ENCODE results near the gene LAPTM5.

DNA sequence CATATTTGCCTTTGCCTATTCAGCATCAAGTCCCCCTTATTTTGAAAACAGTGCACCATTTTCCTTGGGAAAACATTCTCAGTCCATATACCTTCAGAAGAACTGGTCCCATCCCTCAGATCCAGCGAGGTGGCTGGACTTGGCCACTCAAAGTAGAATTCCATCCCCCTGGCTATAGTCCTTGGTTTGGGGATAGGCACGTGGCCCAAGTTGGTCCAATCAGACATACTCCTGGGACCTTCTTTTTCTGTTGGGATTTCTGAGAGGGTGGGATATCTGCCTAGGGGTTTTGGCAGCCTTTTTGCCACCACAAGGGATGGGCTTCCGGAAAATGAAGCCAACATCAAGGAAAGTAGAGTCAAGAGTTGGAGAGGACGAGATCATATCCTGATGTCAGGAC is 23.5 kb downstream of the LAPTM5 start:
- TF ChIP-seq SP1 (IDR thresholded peaks at IDR 0.05; ENCODE audit: low read depth, low read length) (no peak), SREBF2 (IDR thresholded peaks at IDR 0.05; ENCODE audit: low read length) (no peak), RFX5 (IDR thresholded peaks at IDR 0.05; ENCODE audit: low read depth, low read length) (no peak), SUZ12 (IDR thresholded peaks at IDR 0.05; ENCODE audit: unreplicated experiment) (no peak), NFXL1 (IDR thresholded peaks at IDR 0.05; ENCODE audit: borderline replicate concordance) (no peak), KDM1A (IDR thresholded peaks at IDR 0.05; ENCODE audit: borderline replicate concordance) (no peak), RUNX3 (IDR thresholded peaks at IDR 0.05; ENCODE audit: low read length) (no peak)
- TF ChIP-seq, protein P1, sequence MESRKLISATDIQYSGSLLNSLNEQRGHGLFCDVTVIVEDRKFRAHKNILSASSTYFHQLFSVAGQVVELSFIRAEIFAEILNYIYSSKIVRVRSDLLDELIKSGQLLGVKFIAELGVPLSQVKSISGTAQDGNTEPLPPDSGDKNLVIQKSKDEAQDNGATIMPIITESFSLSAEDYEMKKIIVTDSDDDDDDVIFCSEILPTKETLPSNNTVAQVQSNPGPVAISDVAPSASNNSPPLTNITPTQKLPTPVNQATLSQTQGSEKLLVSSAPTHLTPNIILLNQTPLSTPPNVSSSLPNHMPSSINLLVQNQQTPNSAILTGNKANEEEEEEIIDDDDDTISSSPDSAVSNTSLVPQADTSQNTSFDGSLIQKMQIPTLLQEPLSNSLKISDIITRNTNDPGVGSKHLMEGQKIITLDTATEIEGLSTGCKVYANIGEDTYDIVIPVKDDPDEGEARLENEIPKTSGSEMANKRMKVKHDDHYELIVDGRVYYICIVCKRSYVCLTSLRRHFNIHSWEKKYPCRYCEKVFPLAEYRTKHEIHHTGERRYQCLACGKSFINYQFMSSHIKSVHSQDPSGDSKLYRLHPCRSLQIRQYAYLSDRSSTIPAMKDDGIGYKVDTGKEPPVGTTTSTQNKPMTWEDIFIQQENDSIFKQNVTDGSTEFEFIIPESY (IDR thresholded peaks at IDR 0.05) = no peak
- TF ChIP-seq, protein P2, sequence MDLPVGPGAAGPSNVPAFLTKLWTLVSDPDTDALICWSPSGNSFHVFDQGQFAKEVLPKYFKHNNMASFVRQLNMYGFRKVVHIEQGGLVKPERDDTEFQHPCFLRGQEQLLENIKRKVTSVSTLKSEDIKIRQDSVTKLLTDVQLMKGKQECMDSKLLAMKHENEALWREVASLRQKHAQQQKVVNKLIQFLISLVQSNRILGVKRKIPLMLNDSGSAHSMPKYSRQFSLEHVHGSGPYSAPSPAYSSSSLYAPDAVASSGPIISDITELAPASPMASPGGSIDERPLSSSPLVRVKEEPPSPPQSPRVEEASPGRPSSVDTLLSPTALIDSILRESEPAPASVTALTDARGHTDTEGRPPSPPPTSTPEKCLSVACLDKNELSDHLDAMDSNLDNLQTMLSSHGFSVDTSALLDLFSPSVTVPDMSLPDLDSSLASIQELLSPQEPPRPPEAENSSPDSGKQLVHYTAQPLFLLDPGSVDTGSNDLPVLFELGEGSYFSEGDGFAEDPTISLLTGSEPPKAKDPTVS (IDR thresholded peaks at IDR 0.05; ENCODE audit: low read depth, low read length) = no peak
- TF ChIP-seq, protein P3, sequence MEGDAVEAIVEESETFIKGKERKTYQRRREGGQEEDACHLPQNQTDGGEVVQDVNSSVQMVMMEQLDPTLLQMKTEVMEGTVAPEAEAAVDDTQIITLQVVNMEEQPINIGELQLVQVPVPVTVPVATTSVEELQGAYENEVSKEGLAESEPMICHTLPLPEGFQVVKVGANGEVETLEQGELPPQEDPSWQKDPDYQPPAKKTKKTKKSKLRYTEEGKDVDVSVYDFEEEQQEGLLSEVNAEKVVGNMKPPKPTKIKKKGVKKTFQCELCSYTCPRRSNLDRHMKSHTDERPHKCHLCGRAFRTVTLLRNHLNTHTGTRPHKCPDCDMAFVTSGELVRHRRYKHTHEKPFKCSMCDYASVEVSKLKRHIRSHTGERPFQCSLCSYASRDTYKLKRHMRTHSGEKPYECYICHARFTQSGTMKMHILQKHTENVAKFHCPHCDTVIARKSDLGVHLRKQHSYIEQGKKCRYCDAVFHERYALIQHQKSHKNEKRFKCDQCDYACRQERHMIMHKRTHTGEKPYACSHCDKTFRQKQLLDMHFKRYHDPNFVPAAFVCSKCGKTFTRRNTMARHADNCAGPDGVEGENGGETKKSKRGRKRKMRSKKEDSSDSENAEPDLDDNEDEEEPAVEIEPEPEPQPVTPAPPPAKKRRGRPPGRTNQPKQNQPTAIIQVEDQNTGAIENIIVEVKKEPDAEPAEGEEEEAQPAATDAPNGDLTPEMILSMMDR (IDR thresholded peaks at IDR 0.05 in 2 of 3, conservative IDR thresholded peaks at IDR 0.05 in 1 of 3; ENCODE audit: control insufficient read depth in 2 of 3, extremely low read depth in 1 of 3, insufficient read depth in 1 of 3, low read depth in 3 of 3, low read length in 3 of 3) = no peak

Data from GM12878 (cell line).